NCI-H146 treated with DMSO at 0.1 percent for 48 hours (cell line): ENCODE measurements around the gene FRMD7.
"Not testable (repeated sequence)": the region's sequence is repeated elsewhere in the genome, so short reads cannot be mapped to it uniquely, and the experiment has no call there.

Source experiments
- DNase-seq: peaks from one replicate; lab custom pipeline; 2025; ENCODE audit not compliant: unreplicated experiment; lab: John Stamatoyannopoulos, UW

The FRMD7 gene

DNA sequence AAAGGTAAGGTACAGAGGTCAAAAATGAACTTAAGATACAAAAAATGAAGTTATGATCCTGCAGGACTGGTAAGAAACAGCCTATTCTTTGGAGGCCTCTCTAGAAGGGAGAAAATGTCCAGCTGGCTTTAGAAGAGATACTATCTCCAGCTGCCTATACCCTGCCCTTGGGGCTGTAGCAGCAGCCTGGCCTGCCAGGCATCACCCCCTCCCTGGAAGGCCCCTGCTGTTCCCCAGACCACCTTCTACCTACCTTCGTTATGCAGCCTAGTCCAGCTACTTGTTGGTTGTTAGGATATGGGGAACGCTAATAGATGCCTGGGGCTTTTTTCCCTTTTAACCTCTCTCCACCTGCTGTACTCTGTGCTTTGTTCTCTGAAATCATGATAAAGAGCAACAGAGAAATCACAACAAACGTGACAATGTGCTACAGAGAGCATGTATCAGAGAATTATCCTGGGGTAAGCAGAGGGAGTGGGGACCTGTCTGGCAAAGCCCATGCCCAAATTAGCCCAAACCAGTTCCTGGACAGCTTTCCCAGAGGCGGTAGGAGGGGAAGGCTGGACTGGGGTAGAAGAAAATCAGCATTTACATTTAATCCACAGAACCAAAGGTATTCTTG is 34.5 kb downstream of the FRMD7 start:
- peak; percentile 75 for DNase-seq

- DNase-seq = peak; percentile 28
Measured at GRCh38 chrX:132092439-132093065, 35.3 kb downstream of the FRMD7 start.

DNA sequence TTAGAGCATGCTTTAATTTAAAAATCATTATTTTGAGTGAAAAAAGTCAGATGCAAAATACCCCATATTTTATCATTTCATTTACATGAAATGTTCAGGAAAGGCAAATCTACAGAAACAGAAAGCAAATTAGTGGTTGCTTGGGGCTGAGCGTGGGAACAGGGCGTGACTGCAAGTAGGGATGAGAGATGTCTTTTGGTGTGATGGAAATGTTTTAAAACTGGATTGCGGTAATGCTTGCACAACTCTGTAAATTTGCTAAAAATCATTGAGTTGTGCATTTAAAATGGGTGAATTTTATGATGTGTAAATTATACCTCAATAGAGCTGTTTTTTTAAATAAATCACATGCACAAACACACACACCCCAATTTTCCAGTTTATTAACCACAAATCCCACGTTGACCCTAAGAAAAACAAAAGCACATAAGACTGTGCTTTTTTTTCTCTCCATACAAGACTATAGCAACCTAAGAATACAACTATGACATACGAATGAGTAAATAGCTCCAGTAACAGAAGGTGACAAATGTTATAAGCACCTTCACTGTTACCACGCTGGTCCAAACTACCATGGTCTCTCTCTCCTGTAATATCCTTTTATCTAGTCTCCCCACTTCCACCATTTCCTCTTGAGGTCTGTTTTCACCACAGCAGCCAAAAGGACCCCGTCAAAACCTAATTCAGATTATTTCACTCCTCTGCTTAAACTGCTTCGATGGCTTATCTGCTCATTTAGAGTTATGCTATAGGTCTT is 37.2 kb downstream of the FRMD7 start:
- no peak for DNase-seq

GRCh38 chrX:132088864-132089263 is 39.0 kb downstream of the FRMD7 start:
- no peak for DNase-seq

GRCh38 chrX:132086672-132087071 is 41.1 kb downstream of the FRMD7 start:
- DNase-seq = no peak

DNA sequence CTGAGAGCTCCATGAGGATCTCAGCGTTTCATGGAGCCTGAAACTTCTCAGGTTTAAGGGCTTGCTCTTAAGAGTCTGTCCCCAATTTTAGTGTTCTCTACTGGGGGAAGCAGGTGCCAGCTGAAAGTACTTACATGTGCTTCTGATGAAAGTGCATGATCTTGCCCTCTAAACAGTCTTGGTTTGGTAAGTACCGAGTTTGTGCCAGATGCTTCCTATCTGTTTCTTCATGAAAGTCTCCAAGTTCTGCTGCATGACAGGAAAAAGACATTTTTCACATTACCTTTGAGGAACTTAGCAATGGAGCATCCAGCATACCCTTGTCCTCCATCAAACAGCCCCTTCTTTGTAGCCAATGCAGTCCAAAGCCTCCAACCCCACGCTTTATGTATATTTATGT is 42.0 kb downstream of the FRMD7 start:
- no peak for DNase-seq

DNA sequence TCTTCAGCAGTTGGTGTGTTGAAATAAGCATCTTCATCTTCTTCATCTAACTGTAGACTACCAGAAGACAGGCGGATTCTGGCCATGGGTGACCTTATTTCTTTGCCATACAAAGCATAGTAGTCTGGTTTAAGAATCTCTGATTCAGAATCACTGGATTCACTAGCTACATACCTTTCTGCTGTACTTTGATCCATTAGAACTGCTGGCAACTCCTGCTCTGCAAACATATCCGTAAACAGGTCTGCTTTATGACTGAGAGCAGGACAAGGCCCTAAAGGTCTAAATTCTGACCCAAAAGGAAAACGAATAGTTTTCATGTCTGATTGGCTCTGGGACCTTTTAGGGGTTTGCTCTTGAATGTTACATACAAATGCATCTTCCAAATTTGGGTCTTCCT is 49.9 kb downstream of the FRMD7 start:
- no peak for DNase-seq

DNA sequence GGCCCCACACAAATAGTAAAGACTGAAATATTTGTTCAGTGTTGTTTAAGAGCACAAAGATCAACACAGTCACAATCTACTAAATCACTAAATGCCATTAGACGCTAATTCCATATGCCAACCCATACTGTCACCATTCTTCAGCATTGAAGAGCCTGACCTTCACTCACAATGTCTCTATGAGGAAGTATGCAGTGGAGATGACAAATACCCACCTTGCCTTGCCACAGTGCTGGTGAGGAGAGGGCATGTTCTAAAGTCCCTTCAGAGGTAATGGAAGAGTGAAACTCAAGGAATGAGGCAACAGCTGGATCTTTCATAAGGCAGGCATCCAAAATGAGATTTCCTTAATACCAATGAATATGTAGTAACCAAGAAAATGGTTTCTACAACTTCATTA is 50.4 kb downstream of the FRMD7 start:
- no peak for DNase-seq

DNA sequence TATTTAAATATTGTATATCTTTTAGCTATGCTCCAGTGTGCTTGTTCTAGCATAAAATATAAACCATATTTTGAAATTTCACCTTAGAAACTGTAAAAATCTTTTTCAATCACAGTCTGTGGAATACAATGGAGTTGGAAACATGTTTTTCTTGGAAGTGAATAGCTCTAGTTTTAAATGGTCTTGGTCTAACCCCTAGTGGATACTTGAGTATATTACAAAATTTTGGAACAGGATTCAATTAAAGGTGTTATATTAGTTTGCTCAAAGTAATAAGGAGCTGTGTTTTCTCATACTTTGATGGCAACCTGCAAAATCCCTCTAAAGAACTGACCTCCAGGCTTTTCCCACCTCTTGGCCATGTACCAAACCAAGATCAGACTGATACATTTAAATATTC is 56.6 kb downstream of the FRMD7 start:
- DNase-seq = no peak

DNA sequence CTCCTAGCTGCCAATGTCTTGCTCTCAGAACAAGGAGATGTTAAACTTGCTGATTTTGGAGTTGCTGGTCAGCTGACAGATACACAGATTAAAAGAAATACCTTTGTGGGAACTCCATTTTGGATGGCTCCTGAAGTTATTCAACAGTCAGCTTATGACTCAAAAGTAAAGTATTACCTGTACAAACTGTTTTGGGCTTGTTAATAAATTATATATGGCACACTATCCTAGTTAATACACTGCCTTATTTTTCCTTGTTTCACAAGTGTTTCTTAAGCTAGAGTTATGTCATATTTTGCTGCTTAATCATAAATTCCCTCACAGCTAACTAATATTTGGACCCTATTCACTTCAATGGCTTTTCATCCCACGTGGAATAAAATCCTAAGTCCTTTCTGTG is 59.4 kb downstream of the FRMD7 start:
- no peak for DNase-seq

DNA sequence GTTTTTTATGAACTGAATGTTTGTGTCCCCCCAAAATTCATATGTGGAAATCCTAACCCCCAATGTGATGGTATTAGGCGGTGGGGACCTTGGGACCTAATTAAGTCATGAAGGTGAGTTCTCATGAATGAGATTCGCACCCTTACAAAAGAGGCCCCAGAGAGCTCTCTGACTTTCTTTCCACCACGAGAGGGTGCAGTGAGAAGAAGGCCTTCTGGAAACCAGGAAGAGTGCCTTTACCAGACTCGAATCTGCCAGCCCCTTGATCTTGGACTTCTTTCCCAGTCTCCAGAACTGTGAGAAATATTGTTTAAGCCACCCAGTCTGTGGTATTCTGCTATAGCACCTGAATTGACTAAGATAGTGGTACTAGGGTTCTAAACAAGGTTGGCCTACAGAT is 64.0 kb downstream of the FRMD7 start:
- DNase-seq = no peak

- no peak for DNase-seq
Measured at GRCh38 chrX:132063334-132063733, 64.5 kb downstream of the FRMD7 start.

GRCh38 chrX:132059973-132060540 is 67.8 kb downstream of the FRMD7 start:
- DNase-seq = no peak

DNA sequence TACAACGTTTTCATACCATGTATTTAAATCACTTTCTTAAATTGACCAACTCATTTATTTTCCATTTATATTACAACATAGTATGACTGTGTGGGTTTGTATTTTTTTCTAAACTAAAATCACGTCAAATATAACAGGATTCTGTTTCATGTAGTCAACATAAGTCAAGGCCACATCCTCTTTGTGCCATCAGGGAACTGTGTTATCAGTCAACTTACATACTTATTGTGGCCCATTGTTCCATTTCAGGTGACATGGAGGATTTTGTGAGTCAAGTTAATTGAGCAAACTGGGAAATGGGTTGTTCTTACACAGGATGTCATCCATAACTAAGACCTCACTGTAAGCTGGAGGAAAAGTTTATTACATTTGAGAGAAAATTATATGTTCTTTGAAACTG is 68.8 kb downstream of the FRMD7 start:
- no peak for DNase-seq

DNA sequence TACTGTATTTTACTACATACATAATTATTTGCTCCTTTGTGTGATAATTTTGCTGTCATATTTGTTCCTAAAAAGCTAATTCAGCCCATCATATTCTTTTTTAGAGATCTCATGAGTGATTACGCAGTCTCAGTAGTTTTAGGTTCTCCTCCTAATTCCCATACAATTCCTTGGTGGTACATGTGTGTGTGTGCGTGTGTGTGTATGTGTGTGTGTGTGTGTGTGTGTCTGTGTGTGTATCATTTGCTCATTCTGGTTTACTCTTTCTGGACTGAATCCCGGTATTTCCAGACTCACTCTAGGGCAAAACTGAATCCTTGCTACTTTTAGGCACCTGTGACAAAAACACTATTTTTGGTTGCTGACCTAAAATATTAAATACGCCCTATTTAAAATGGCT is 69.8 kb downstream of the FRMD7 start:
- no peak for DNase-seq

- DNase-seq = not testable (repeated sequence)
Measured at GRCh38 chrX:132051778-132052177, 76.0 kb downstream of the FRMD7 start.

DNA sequence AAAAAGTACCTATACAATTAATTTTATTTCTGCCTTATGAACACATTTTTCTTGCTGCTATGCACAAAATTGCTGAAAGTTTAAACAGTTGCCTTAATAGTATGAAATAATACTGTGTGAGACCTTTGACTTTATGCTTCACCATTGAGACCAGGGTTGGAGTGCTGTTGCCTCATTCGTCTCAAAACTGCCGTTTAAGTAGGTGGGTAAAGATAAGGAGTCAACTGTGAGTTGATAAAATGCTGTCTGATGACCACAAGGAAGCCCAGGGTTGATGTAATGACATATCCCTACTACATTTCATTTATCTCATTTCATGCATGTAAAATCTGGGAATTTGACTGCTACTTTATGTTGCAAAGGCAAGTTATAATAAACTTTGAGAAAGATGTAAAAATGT is 81.3 kb downstream of the FRMD7 start:
- no peak for DNase-seq

DNA sequence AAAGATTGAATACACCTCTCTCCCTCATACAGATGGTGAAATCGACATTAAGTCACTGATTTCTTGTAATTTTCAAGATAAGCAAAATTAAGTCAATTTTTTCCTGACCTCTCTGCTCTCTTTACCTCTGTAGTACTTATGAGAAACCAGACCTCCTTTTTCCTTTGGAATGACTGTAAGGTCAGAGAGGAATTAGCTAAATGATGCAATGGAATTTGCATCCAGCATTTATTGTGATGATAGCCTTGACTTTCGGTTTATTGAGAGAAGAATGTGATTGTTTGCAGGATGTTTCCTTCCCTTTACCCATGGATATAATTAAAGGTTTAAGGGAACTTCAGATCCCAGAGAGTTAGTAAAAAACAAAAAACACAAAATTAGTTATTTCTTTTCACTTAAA is 82.4 kb downstream of the FRMD7 start:
- no peak for DNase-seq

- DNase-seq = no peak
Measured at GRCh38 chrX:132044953-132045352, 82.9 kb downstream of the FRMD7 start.

GRCh38 chrX:132043977-132044376 is 83.8 kb downstream of the FRMD7 start:
- no peak for DNase-seq

DNA sequence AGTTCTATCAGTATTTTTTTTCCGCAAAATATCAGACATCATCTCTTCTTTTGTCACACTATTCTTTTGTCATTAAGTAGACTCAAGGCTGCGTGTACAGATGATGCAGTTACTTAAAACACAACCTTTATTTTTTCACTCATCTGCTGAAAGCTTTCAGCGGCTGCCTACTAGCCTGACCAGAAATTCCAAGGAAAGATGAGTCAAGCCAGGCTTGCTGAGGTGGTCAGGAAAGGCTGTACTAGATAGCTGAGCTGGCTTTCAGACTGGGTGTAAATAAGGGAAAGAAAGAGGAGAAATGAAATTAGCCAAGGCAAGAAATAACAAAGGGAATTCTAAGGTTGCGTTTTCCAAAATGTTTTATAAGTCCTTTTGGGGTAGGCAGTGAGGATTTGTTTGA is 86.8 kb downstream of the FRMD7 start:
- no peak for DNase-seq

GRCh38 chrX:132040066-132040465 is 87.8 kb downstream of the FRMD7 start:
- no peak for DNase-seq
